ENCODE results near the gene SHANK1.
"Not testable (repeated sequence)": the region's sequence is repeated elsewhere in the genome, so short reads cannot be mapped to it uniquely, and the experiment has no call there.

The SHANK1 gene

DNA sequence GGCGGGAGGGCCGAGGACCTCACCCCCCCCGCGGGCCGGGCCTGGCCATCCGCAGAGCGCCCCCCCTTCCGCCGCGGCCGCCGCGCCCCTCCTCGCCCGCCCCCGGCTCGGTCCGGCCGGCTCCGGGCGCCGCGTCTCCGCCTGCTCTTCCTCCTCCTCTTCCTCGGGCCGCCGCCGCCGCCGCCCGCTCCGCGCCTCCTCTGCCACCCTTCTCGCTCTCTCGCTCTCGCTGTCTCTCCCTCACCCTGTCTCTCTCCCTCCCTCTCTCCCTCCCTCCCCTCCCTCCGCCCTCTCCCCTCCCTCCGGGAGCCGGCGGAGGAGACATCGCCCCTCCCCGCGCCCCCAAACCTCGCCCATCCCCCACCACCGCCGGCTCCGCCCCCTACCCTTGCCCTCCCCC, at the start of gene SHANK1:
Gene SHANK1, minus strand, starts transcription at position 237 of the 400 bp plus-strand sequence. CDS start 2,883 bp downstream, outside the sequence.
- no peak for DNase-seq (ENCODE audit: low read depth in 2 of 2)

- no peak for DNase-seq (ENCODE audit: low read depth in 2 of 2)
Measured at GRCh38 chr19:50768277-50768676, 48.7 kb upstream of the SHANK1 start.

DNA sequence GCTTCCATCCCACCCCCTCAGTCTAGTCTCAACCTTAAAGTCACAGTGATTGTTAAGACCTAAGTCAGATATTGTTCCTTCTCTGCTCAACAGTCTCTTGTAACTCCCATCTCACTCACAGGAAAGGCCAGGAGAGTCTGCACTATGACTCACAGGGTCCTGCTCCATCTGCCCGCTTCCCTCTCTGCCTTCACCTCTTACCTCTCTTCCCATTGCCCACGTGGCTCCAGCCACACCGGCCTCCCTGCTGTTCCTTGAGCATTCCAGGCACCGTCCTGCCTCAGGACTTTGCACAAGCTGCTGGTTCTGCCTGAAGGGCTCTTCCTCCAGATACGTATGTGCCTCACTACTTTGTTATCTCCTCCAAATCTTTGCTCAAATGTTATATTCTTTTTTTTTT, 47.7 kb upstream of the SHANK1 start:
- DNase-seq (ENCODE audit: low read depth in 2 of 2) = not testable (repeated sequence)

GRCh38 chr19:50766746-50767145, 47.1 kb upstream of the SHANK1 start:
- not testable (repeated sequence) for DNase-seq (ENCODE audit: low read depth in 2 of 2)

GRCh38 chr19:50764409-50764808, 44.8 kb upstream of the SHANK1 start:
- no peak for DNase-seq (ENCODE audit: low read depth in 2 of 2)

GRCh38 chr19:50763521-50763920, 43.9 kb upstream of the SHANK1 start:
- not testable (repeated sequence) for DNase-seq (ENCODE audit: low read depth in 2 of 2)

DNA sequence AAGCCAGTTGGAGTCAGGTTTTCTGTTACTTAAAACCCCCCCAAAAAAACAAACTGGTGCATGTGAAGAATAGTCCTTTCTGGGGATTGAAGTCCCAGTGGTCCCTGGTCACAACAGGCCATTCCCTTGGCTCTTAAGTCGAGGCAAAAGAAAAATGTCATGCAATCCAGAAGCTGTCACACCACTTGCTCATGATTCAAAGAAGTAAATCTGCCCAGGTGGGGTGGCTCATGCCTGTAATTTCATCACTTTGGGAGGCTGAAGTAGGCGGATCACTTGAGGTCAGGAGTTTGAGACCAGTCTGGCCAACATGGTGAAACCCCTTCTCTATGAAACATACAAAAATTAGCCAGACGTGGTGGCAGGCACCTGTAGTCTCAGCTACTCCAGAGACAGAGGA, 41.9 kb upstream of the SHANK1 start:
- not testable (repeated sequence) for DNase-seq (ENCODE audit: low read depth in 2 of 2)

DNA sequence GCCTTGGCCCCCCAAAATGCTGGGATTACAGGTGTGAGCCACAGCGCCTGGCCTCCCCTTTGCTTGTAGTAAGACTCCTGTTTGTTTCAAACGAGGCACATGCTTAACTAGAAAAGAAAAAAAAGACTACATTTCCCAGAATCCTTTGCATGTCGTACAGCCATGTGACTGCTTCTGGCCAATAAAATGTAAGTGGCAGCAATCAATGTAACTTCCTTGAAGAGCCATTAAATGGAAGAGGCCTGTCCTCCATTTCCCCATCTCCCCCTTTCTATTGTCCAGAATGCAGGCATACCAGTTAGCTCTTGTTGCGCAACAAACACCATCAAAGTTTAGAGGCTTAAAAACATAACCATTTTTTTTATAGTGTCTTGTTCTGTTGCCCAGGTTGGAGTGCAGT, 40.3 kb upstream of the SHANK1 start:
- DNase-seq (ENCODE audit: low read depth in 2 of 2) = no peak

DNA sequence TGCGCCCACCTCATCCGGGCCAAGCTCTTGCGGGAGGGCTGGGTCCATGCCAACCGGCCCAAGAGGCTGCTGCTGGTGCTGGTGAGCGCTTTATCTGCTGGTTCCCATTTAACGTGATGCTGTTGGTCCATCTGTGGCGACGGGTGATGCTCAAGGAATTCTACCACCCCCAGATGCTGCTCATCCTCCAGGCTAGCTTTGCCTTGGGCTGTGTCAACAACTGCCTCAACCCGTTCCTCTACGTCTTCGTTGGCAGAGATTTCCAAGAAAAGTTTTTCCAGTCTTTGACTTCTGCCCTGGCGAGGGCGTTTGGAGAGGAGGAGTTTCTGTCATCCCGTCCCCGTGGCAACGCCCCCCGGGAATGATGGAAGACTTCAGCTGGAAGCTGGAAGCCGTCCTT, 39.5 kb upstream of the SHANK1 start:
- not testable (repeated sequence) for DNase-seq (ENCODE audit: low read depth in 2 of 2)

DNA sequence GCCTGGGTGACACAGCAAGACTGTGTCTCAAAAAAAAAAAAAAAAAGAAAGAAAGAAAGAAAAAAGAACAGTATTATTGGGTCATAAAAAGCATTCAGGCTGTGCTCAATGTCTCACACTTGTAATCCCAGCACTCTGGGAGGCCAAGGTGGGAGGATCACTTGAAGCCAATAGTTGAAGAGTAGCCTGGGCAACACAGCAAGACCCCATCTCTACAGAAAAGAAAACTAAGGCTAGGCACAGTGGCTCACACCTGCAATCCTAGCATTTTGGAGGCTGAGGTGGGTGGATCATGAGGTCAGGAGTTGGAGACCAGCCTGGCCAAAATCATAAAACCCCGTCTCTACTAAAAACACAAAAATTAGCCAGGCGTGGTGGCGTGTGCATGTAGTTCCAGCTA, 38.0 kb upstream of the SHANK1 start:
- DNase-seq (ENCODE audit: low read depth in 2 of 2) = not testable (repeated sequence)

DNA sequence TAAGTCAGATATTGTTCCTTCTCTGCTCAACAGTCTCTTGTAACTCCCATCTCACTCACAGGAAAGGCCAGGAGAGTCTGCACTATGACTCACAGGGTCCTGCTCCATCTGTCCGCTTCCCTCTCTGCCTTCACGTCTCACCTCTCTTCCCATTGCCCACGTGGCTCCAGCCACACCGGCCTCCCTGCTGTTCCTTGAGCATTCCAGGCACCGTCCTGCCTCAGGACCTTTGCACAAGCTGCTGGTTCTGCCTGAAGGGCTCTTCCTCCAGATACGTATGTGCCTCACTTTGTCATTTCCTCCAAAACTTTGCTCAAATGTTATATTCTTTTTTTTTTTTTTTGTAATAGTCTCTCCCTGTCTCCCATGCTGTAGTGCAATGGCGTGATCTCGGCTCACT, 36.6 kb upstream of the SHANK1 start:
- not testable (repeated sequence) for DNase-seq (ENCODE audit: low read depth in 2 of 2)

- no peak for DNase-seq (ENCODE audit: low read depth in 2 of 2)
Measured at GRCh38 chr19:50753879-50754278, 34.3 kb upstream of the SHANK1 start.

DNA sequence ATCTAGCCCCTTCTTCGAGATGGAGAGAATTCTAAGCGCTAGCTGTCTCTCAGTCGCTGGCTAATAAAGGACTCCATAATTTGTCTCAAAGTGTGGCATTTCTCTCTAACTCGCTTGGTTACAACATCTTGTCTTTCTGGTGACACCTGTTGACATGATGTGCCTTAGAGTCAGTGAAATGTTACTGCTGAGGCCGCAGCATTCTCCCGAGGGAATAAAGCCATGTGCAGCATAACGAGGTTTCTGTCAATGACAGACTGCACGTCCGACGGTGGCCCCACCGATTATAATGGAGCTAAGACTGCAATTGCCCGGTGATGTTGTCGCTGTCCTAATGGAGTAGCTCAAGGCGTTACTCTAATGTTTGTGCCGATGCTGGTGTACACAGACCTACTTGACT, 30.4 kb upstream of the SHANK1 start:
- DNase-seq (ENCODE audit: low read depth in 2 of 2) = no peak

DNA sequence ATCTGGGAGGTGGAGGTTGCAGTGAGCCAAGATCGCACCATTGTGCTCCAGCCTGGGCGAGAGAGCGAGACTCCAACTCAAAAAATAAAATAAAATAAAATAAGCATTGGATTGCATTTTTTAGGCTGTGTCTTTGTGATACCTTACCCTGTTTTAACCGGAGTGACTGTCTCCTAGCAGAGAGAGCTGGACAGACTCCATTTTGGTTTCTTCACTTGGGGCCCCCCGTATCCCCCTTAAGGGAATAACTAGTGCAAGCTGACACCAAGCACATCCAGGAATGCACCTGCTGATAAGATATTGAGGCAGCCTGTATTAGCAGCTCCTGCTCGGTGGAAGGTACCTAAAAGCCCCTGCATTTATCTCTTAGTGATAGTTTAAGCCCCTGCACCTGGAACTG, 29.9 kb upstream of the SHANK1 start:
- DNase-seq (ENCODE audit: low read depth in 2 of 2) = no peak

GRCh38 chr19:50747141-50747540, 27.5 kb upstream of the SHANK1 start:
- DNase-seq (ENCODE audit: low read depth in 2 of 2) = not testable (repeated sequence)

DNA sequence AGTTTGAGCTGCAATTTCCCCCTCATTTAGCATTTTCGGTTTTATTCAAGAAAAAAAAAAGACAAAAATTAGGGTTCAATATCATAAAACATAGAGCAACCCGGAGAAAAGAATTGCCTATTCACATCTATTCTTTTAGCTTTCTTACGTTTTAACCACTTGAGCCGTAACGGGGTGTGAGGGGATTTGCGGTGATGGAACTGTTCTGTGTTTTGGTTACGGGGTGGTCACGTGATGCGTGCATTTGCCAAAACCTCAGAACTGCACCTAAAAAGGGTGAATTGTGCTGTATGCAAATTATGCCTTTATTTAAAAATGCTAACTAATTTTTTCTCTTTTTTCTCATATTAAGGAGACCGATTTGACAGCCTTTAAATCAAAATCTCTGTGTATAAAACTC, 25.6 kb upstream of the SHANK1 start:
- no peak for DNase-seq (ENCODE audit: low read depth in 2 of 2)

GRCh38 chr19:50743537-50743936, 23.9 kb upstream of the SHANK1 start:
- DNase-seq (ENCODE audit: low read depth in 2 of 2) = no peak

- DNase-seq (ENCODE audit: low read depth in 2 of 2) = no peak
Measured at GRCh38 chr19:50741179-50741933, 21.8 kb upstream of the SHANK1 start.

GRCh38 chr19:50739914-50740426, 20.4 kb upstream of the SHANK1 start:
- no peak for DNase-seq (ENCODE audit: low read depth in 2 of 2)

- no peak for DNase-seq (ENCODE audit: low read depth in 2 of 2)
Measured at GRCh38 chr19:50739132-50739913, 19.7 kb upstream of the SHANK1 start.

DNA sequence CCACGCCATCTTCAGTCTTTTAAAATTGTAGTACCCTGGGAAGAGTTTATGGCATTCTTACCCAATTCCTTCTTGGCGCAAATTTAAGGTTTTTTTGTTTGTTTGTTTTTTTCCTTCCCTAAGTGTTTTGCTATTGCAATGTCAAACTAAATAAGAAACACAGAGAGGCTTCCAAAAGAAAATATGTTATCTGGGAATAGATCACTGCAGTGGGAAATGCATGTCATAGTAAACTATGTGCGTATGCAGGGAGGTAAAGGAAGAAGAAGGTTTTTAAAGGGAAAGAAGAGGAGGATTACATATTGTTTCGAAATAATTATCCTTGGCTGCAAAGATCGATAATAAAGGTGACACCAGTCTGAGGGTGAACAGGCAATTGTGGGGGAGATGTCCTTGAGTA, 16.7 kb upstream of the SHANK1 start:
- DNase-seq (ENCODE audit: low read depth in 2 of 2) = no peak

DNA sequence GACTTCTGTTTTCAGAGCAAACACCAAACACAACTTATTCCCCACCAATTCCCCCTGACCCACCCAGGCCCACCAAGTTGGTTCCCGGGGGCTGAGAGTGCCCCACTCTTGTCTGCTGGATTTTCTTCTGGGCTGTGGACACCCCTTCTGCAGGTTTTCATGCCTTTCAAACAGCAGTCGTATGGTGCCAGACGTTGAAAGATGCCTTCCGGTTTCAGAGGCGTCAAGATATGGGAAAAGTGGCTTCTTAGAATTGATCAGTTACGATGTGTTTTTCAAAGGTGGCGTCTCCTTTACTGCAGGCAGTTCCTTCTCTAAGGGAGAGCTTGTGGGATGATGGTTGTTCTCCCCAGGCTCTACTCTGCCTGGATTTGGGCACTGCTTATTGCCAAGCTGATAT, 16.3 kb upstream of the SHANK1 start:
- no peak for DNase-seq (ENCODE audit: low read depth in 2 of 2)

DNA sequence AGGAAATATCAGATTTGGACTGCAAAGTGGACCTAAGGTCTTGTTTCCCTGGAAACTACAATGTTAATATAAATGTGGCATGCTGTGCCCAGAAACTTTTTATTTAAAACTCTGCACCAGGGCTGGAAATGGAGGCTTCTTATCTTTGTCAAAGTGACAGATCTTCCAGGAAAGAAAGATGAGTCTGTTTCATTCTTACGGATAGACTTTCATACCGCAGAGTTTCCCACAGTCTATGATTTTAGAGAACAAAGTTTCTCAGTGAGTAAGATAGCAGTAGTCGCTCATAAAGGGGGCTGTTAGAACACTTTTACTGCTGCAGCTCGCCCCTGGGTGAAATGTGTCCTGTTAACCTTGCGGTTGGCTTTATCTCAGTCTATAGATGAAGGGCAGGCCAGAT, 10.3 kb upstream of the SHANK1 start:
- no peak for DNase-seq (ENCODE audit: low read depth in 2 of 2)
